Epidermal melanocyte (primary cell): ENCODE results near the gene FAM53A.

ENCODE experiments used
- DNase-seq: peaks from one replicate; pipeline ENCODE4 v3.0.0; 2011; ENCODE audit warnings: low spot score; ENCODE audit not compliant: insufficient read length

The FAM53A gene

DNA sequence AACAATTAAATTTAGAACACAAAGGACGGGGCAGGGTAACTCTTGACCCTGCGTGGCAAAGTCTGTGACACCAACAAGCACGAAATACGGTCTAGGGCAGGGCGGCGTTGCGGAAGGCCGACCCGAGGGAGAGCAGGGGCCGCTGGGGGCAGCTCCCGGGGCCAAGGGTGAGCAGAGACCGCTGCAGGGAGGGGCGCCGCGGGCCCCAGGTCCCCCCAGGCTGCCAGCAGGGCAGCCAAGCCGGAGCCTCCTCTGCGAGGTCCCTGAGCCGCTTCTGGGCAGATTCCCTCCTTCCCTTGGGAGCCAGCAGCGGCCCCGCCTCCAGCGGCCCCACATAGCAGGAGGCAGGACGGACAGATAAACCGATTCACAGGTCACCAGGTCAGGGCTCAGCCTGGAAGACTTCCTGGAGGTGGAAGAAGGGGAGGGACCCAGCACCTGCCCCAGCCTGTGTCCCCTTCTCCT lies 90.2 kb downstream of the FAM53A start:
- no peak for DNase-seq

DNA sequence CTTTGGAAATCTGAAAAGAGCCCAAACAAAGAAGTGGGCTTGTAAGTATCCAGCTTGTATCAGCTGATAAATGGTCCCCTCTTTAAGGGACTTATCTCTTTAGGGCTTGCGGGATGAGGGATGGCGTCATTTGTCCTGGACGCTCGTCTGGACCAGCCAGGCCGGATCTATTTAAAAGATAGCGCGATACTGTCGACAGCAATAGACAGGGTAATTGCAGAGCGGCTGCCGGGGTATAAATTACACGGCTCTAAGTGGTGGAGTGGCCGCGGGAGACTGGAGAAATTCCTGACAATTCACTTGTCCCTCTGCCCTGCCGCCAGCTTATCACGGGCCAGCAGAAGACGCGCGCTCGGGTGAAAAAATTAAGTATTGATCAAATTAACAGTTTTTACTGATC lies 90.7 kb downstream of the FAM53A start:
- DNase-seq: no peak

DNA sequence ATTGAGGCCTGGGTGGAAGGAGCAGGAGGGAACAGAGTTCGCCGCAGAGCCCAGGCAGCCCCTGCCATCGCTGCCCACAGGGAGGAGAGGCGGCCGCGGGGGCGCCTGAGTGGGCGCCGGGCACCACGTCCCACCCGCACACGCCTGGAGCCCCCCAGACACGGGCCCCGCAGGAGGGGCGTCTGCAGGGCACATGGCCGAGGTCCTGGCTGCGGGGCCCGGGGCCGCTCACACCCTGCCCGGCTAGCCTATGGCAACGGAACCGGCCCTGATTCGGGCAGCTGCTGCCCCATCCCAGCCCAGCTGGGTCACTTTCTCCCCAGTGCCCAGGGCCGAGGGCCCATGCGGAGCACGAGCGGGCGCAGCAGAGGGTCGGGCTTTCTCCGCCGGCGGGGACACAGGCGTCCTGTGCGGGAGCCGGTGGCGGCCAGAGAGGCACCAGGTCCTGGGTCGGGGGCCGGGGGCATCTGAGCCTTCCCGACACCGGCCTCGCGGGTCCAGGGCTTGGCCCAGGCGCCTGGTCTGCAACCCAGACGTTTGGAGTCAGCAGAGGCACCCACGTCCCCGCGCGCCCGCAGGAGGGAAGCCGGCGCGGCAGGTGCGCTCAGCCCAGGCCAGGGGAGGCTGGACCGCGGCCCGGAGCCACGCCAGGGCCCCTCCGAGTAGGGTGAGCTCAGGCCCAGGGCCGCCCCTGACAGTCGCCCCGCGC lies 91.2 kb downstream of the FAM53A start:
- no peak for DNase-seq

DNA sequence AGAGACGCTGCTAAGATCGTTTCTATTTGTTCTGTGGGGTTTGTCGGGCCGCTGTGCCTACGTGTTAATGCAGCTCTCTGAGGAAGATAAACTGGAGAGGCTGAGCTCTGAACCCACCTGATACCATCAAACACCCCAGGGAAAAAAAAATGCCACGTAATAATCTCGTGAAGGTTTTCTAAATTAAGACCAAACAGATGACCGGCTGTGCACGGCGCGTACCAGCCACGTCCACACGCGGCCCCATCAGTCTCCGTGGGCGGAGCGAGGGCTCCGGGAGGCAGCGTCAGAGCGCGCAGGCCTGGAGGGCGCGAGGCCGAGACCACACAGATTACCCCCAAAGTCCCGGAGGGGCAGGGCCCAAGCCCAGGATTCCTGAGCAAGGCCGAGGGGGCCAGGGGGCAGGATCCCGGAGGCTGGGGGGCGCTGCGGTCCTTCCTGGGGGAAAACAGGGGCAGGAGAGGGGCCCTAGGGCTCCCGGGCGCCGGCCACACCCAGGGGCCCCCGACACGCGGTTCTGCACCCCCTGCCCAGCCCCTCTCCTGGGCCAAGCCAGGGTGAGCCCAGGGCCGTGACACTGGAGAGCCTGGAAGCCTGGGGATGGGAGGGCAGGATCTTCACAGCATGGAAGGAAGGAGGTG lies 91.9 kb downstream of the FAM53A start:
- DNase-seq: no peak

DNA sequence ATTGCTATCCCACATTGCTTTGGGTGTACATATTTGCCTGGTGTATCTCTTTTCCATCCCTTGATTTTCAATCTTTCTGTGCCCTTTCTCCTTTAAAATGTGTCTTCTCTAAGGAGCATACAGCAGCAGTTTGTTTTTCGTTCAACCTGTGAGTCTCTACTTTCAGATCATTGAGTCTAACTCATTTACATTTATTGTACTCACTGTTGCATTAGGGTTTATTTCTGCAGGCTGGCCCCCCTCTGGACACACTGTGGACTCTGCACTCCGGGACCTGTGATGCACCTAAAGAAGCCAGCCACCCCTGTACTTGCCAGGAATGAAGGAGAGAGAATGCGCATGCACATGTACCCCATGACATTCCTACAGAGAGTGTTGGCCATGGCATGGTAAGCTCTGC lies 93.0 kb downstream of the FAM53A start:
- DNase-seq: no peak

DNA sequence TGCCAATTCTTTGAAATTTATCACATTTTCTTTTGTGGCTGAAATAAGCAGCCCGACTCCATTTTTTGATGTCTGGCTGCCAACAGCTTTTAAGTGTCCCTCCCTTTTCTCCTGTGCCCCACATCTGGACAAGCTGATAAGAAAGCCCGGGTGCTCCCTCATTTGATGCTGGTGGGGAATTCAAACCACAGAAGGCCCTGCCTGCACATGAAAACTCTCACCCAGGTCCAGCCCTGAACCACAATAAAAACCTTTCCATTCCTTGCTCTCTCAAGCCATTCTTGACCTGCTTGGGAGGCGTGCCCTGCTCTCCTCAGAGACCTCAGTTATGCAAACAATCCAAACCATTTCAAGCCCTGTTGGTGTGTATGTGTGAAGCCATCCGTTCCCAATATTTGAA lies 93.9 kb downstream of the FAM53A start:
- no peak for DNase-seq
